LoVo (cell line): ENCODE measurements around the gene TTC27.
A peak's percentile ranks its signal among the peaks of the same experiment; 100 is the strongest.
"Not testable (repeated sequence)": the region's sequence is repeated elsewhere in the genome, so short reads cannot be mapped to it uniquely, and the experiment has no call there.

Experiments used
- DNase-seq: peaks from one replicate; pipeline ENCODE4 v3.0.0-alpha.2; 2016; ENCODE audit warnings: low spot score

Gene TTC27

DNA sequence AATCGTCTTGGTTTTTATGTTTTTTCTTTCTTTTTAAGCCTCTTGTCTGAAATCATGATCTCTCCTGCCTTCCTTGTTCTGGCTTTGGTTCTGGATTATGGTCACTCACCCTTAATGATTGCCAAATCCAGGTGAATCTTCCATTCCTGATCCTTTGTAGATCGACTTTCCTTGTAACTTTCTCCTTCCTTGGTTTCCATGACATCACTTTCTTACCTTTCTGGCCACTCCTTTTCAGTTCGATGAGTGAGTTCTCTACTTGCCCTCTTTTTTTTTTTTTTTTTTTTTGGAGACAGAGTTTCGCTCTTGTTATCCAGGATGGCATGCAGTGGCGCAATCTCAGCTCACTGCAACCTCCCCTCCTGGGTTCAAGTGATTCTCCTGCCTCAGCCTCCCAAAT is 179.8 kb downstream of the TTC27 start:
- DNase-seq, result no peak

DNA sequence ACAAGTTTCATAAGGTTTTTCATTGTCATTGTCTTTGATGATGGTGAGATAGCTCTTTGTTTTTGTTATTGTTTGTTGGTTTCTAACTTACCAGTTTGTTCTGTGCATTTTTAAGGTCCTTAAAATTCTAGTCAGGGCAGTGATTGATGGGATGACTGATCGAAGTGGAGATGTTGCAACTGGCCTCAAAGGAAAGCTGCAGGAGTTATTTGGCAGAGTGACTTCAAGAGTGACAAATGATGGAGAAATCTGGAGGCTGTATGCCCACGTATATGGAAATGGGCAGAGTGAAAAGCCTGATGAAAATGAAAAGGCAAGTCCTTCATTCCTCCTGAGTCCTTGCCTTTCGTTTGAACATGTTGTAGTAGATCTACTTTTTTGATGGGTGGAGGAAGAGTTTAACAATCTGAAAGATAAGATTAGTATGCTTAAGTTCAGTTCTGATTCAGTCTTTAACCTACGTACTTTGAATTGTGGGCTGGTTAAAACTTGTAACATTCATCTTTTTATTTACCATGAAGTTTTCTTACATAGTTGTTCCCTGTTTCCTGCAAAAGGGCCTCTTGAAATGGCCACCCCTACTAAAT is 183.2 kb downstream of the TTC27 start:
- DNase-seq, result no peak

DNA sequence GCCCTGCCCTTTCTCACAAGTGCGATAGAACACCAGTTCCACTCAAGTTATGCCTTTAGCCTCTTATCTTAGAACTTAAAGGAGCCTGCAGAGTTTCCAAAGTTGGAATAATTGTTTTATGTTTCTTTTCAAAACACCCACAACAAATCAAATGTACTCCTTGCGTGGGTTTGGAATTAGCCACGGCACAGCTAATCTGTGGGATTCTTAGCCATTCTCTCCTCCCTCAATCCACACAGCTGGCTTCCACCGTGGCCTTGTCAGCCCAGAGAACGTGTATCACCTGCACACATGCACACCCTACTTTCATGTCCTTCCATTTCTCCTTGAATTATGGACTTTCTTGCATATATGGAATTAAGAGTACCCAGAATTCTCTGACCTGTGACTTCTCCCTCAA is 183.8 kb downstream of the TTC27 start:
- no peak for DNase-seq

DNA sequence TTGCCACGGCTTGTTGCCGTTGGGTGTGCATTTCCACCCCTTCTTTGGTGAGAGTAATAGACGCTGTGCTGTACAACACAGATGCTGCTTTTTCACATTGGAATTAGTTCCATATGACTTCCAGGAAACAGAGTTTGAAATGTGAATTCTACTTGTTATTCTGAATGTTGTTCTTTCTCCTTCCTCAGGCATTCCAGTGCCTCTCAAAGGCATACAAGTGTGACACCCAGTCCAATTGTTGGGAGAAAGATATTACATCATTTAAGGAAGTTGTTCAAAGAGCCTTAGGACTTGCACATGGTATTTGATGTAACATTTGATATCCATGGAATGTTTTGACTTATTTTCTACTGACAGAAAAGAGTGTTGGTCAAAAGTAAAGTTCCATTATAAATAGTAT is 184.5 kb downstream of the TTC27 start:
- no peak for DNase-seq

DNA sequence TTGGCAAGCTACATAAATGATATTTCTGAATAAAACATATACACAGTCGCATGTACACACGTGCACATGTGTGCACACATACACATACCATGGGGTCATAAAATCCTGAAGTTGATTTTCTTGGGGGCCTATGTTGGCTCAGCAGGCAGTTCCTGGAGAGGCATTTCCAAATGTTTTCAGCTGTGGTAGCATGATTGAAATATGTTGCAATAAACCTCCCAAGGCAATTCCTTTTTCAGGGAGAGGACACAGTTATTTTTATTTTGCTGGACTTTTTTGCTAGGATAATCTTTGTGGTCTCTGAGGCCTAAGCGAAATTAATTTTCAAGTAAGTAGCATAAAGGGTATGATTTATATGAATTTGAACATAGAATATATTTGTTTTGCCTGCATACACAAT is 192.2 kb downstream of the TTC27 start:
- DNase-seq, result no peak

DNA sequence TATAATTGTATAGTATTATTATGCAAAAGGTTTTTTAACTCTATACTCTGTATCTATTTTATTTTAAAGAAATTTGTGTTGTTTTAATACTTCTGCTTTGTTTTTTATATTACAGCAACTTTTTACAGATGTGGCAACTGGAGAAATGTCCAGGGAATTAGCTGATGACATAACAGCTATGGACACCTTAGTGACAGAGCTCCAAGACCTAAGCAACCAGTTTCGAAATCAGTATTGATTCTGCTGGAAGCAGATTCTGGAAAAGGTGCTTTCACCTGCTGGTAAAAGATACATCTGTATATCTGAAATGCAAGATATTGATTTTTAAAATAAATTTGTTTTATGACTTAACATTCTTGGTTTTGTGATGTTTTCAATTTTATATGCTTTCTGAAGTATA is 192.9 kb downstream of the TTC27 start:
- DNase-seq, result no peak

DNA sequence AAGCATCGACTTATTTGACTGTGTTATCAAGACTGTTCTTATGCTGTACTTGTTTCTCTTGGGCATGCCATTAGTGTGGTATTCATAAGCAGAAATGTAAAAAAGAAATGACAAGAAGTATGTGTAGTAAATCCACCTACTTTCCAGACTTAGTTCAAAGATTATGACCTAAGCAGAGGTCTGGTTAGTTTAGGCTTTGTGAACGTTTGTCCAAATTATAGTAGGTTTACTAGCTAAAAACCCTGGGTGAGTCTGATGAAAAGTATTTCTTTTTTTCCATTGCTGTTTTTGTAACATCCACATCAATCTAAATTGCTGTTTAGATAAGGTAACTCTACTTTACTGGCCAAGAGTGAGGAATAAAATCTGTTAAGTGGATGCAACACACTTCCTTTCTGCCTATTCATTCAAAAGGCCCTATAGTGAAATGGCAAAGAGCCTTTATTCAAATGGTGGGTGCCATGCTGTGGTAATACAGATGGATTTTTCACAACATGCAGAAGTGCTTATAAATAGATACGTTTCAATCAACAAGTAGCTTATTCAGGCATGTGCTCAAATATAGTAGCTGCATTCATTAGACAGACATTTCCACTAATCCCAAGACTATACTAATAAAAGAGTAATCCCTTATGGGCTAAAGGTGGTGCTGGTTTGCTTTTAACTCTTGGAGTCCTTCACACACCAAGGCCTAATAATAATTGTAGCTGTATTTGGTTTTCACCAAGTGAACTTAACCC is 196.4 kb downstream of the TTC27 start:
- no peak for DNase-seq

DNA sequence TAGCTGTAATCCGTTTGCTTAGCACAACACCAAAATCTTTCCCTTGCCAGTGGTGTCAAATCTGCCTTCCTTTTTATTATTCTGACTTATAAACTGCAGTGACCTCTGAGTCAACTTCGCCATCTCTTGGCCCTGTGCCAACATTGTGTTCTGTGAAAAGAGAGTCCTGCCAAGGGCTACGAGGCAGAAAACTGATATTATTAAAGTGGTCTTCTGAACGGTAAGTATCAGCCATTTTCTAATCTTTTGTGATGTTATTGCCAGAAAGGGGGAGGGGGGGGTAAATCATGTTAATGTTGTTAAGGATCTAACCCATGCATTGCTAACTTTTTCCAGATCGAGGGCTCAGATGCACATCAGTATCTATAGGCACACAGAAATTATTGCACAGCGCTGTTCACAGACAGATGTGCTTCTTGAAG is 197.5 kb downstream of the TTC27 start:
- DNase-seq, result peak; percentile 51

DNA sequence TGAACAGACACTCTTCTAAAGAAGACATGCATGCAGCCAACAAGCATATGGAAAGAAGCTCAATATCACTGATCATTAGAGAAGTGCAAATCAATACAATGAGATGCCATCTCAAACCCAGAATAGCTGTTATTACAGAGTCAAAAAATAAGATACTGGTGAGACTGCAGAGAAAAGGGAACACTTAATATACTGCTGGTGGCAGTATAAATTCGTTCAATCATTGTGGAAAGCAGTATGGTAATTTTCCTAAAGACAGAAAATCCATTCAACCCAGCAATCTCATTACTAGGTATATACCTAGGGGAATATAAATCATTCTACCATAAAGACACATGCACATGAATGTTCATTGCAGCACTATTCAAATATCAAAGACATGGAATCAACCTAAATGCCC is 202.3 kb downstream of the TTC27 start:
- no peak for DNase-seq

DNA sequence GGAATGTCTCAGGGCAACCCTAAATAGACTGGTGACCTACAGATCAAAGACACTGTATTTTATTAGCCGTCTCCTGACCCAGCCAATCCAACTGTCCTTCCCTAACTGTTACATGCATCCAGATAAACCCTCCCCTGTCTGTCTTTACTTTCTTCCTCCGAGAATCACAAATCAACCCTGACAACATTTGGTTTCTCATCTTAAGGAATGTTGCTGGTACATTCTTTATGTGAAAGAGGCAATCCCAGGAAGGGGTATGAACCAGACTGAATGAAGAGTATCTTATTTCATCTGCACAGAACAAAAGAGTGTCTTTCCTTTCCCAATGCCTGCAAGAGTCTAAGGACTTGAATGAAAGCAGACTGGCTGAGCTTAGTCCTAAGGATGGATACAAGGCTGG is 205.0 kb downstream of the TTC27 start:
- DNase-seq, result no peak

DNA sequence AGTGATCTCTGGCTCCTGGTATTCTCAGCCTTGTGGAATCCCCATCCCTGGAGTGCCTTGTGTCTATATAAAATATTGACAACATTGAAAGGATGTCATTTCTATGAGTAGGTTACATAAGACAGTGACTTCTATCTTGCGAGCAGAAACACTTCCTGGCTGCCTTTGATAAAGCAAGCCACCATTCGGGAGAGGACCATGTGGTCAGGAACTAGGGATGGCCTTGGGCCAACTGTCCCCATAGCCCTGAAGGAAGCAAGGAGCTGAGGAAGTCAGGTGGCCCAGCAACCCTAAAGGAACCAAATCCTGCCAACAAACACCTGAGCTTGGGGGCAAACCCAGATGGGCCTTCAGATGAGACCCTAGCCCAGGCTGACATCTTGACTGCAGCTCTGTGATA is 205.9 kb downstream of the TTC27 start:
- no peak for DNase-seq

DNA sequence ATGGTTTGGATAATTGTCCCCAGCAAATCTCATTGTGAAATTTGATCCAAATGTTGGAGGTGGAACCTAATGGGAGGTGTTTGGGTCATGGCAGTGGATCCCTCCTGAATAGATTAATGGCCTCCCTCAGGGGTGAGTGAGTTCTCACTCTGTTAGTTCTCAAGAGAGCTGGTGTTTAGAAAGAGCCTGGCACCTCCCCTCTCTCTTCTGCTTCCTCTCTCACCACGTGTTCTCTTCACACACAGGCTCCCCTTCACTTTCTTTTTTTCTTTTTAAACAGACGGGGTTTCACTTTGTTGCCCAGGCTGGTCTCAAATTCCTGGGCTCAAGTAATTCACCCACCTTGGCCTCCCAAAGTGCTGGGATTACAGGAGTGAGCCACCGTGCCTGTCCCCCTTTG is 207.3 kb downstream of the TTC27 start:
- no peak for DNase-seq

DNA sequence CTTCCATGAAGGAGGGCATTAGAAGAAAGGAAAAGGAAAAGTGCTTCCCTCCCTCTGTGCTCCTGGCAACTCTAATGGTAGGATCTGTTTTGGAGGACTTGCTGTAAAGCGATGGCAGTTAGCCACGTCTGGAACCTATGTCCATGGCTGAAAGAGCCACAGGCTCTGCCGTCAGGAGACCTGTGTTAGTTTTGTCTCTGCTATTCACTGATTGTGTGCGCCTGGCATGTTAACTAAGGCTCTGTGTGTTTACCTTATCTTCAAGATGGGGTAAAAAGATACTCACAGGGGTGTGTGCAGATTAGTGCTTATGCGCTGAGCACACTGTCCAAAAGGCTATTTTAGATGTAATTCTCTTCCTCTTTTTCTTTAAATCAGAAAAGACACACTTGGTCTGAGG is 209.1 kb downstream of the TTC27 start:
- DNase-seq, result no peak

DNA sequence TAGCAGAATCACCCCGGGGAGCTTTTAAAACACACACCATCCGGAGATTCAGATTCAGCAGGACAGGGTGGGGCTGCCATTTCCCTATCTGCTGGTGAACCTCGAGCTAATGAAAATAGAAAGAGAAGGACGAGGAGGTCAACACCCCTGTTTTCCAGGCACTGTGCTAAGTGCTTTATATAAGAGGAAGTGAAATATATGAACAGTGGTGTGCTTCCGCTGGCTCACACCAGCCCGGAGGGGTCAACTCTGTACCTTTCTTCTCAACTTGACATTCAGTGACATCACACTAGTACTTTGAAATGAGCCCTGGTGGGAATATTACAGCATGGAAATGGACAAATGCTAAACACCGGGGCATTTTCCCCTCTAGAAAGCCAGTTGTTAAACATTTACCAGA is 210.6 kb downstream of the TTC27 start:
- no peak for DNase-seq

DNA sequence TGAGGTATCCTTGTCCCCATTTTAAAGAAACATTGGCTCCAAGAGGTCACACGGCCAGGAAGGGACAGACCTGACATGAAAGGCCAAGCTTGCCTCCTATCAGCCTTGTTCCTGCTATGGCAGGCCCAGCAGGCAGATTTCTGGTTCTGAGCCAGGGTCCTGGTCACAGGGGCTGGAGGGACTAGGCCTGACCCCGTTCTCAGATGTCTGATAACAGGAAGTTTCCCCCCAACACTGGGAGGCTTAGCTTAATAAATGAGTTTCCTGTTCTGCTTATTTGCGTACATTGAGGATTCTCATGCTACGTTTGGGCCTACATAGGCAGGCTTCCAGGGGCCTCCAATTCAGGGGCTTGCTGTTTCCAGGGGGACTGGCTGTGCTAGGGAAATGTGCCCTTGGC is 211.1 kb downstream of the TTC27 start:
- no peak for DNase-seq

DNA sequence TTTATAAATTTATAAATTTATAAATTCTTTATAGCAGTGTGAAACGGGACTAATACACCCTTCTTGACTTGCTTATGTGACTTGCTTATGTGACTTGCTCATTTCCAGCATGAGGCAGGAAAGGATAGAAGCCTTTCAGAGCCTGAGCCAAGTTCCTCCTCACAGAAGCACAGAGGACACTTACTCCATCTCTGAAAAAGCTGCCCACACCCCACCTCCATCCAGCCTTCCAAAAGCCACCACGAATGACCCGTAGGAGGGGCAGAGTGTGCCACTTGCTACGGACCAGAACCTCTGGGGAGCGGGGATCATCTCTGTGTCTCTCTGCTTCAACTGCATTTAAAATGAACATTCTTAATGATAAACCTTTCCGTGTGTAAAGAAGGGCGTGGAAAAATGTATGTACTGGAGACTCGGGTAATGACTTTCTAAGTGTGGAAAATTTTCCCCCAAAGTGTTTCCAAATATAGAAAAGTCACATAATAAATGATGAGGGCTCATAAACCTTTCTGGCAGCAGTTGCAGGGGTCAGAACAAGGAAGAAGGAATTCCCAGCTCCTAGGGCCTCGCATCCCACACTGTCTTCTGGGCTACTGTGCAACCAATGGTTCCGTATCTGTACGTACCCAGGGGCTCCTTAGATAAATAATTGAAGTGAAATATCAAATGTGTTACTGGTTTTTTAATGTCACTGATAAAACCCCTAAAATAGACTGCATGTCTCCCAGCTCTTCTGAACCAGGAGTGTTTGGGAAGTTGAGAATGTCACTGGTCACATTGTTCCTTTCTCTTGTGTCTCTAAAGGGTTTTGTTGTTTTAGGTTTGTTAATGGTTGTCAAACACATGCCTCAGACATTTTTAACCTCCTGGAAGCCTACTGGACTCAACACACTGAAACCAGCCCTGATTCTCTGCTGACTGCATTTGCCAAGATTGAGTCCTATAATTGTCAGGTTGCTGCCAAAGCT is 214.4 kb downstream of the TTC27 start:
- no peak for DNase-seq

DNA sequence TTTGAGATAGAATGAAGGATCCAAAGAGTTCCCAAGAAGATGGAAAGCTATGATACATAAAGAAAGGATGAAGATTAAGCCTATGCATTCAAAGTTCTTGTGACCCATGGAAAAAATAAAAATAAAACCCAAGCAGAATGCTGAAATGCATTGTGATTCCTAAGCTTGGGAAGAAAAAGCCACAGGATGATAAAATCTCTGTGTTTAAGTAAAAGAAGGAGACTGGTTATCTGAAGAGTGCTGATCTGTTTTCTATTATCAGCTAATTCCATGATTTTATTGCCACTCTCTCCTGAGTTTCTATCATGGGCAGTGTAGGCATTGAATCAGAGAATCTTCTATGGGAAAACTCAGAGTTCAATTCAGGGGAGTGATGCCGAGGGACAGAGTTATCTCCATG is 215.8 kb downstream of the TTC27 start:
- no peak for DNase-seq

DNA sequence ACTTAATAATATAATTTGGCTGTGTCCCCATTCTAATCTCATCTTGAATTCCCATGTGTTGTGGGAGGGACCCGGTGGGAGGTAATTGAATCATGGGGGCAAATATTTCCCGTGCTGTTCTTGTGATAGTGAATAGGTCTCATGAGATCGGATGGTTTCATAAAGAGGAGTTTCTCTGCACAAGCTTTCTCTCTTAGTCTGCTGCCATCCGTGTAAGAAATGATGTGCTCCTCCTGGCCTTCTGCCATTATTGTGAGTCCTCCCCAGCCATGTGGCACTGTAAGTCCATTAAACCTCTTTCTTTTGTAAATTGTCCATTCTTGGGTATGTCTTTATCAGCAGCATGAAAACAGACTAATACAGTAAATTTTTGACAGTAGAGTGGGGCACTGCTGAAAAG is 216.4 kb downstream of the TTC27 start:
- DNase-seq, result no peak

DNA sequence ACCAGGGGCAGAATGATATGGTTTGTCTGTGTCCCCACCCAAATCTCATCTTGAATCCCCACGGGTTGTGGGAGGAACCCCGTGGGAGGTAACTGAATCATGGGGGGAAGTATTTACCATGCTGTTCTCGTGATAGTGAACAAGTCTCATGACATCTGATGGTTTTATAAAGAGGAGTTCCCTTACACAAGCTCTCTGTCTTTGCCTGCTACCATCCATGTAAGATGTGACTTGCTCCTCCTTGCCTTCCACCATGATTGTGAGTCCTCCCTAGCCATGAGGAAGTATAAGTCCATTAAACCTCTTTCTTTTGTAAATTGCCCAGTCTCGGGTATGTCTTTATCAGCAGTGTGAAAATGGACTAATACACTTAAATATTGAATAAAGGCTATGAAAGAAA is 218.4 kb downstream of the TTC27 start:
- not testable (repeated sequence) for DNase-seq

DNA sequence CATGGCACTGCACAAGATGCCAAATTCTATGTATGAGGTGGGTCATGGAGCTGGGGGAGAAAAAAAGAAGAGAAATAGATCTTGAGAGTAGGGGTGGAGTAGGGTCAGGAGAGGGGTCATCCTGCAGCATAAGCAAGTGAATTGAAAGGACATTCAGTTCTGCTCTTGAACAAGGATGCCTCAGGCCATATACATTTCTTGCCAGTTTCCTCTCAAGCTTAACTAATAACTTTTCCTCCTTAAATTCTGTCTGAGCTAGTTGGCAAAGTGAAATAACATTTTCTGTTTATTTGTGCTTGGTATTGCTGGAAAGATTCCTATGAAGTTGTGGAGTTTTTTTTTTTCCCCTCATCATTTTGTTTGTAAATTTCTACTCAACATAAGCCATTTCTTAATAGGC is 219.9 kb downstream of the TTC27 start:
- no peak for DNase-seq

DNA sequence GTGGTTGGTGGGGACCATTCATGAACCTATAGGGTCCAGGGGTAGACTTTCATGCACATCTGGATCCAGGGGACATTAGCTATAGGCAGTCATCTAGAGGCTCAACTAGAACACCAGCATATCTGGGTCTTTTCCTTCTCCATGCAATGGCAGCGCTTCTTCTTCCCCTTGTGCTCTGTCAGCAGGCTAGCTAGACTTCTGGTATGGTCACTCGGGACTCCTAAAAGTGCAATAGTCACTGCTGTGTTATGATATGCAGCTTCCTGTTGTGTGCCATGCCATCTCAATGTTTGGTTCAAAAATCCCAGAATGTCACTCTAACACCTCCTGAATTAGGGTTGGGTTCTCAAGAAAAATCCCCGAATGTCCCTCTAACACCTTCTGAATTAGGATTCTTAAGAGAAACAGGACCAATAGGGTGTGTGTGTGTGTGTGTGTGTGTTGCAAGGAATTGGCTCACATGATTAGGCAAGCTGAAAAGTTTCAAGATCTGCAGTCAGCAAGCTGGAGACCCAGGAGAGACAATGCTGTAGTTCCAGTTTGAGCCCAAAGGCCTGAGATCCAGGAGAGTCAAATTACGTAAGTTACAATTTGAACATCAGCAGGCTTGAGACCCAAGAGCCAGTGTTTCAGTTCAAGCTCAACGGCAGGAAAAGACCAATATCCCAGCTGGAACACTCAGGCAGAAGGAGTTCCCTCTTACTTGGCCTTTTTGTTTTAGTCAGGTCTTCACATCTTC is 221.8 kb downstream of the TTC27 start:
- no peak for DNase-seq

DNA sequence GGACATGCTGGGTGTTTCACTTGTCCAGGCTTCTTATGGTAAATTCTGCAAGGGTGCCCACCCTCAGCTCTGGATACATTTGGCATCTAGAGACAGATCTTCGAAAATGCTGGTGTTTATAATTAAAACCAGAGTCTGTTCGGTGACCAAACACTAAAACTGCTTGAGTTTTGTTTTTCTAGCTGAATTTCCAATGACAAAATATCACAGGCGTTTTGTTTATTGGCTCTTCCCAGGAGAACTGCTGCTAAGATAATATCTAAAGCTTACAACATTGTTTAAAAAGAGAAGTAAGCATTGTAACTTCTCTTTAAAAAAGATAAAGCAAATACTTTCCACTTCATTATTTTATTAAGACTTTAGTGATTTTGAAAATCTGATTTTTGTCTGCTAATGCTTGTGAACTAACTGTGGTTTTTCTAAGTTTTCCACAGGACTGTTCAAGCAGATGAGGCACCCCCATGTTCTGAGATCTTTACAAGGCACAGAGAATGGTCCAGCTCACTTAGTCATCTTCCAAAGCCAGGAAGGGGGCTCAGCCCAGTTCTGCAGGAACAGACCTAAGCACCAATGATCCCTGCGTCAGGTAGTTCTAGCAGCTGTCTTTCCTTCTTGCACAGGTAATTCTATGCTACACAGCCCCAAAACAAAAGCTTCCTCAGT is 224.1 kb downstream of the TTC27 start:
- no peak for DNase-seq
